Mesendoderm (in vitro differentiated cells): ENCODE measurements around the gene TPTE. TPM values are rescaled to one million over a fixed set of nuclear protein-coding genes. Genes with fewer than 3 reads are reported as not detected.

Source experiments
- small RNA-seq: library from polyadenylated mRNA; stranded (forward); fragments of <200 nt; extraction: miRNeasy Mini kit (QIAGEN cat#:217004); gene quantifications from one replicate; pipeline ENCODE3, GENCODE V24; 2013; ENCODE audit not compliant: insufficient read depth

Gene TPTE

Small RNA genes within 50 kb of the gene (small RNA-seq; reads per million reads assigned to genes)
- not detected for gene CYCSP41
